SK-N-SH (cell line): ENCODE results near the gene RPIA. TPM values are rescaled to one million over a fixed set of nuclear protein-coding genes. Genes with fewer than 3 reads are reported as not detected.
A peak's percentile ranks its signal among the peaks of the same experiment; 100 is the strongest.

Source experiments
- CTCF ChIA-PET: fragments of 300-600, 350-600 bp; formaldehyde crosslinking; extraction: SDS; loops from one replicate; lab custom pipeline; 2021; lab: Yijun Ruan, JAX
- POLR2A ChIA-PET: fragments of 350-600 bp; sonication (Branson Sonifier 250); formaldehyde crosslinking; extraction: SDS; loops from one replicate; lab custom pipeline; 2020; ENCODE audit warnings: antibody characterized with exemption, inconsistent platforms; lab: Yijun Ruan, JAX
- DNase-seq: peaks from one replicate; pipeline ENCODE4 v3.0.0; 2012
- H2AFZ ChIP-seq: fragments of 200-600 bp; sonication (generic); 2 replicates; pipeline ENCODE4 v1.8.1; 2016; ENCODE audit warnings: antibody characterized with exemption, mild to moderate bottlenecking, low read depth
- H3F3A ChIP-seq: fragments of 200-600 bp; sonication (generic); replicated peaks from 2 replicates; pipeline ENCODE3; 2016; ENCODE audit warnings: antibody characterized with exemption, mild to moderate bottlenecking; ENCODE audit not compliant: insufficient read depth
- H3K27ac ChIP-seq, 2 experiments: fragments of 200-500 bp in 1 of 2; fragments of 200-600 bp in 1 of 2; sonication (Bioruptor generic) in 1 of 2; sonication (generic), shearing (Covaris generic) in 1 of 2; 2 replicates each; pipeline versions ENCODE4 v1.5.1 to v1.6.1; 2014 to 2016; ENCODE audit warnings: low read depth in 2 of 2, inconsistent platforms in 1 of 2, low read length in 1 of 2, mild to moderate bottlenecking in 1 of 2, mixed read lengths in 1 of 2
- H3K27me3 ChIP-seq: fragments of 200-600 bp; sonication (generic), shearing (Covaris generic); 2 replicates; pipeline ENCODE4 v1.6.1; 2016; ENCODE audit warnings: mixed run types; ENCODE audit not compliant: insufficient read depth
- H3K36me3 ChIP-seq, 2 experiments: fragments of 200-500 bp in 1 of 2; fragments of 200-600 bp in 1 of 2; sonication (Bioruptor generic) in 1 of 2; sonication (generic) in 1 of 2; replicated peaks in 1 of 2; 2 replicates each; pipeline versions ENCODE3 to v1.5.1; 2014 to 2016; ENCODE audit warnings: low read length in 1 of 2, mild to moderate bottlenecking in 1 of 2; ENCODE audit not compliant: insufficient read depth in 2 of 2, control insufficient read depth in 1 of 2
- H3K4me1 ChIP-seq, 2 experiments: fragments of 200-500 bp in 1 of 2; fragments of 200-600 bp in 1 of 2; sonication (Bioruptor generic) in 1 of 2; sonication (generic), shearing (Covaris generic) in 1 of 2; 2 replicates each; pipeline versions ENCODE4 v1.5.1 to v1.6.1; 2014 to 2016; ENCODE audit warnings: low read depth in 1 of 2, low read length in 1 of 2, mixed run types in 1 of 2; ENCODE audit not compliant: insufficient read depth in 2 of 2, control insufficient read depth in 1 of 2
- H3K4me2 ChIP-seq: fragments of 200-600 bp; sonication (generic), shearing (Covaris generic); 2 replicates; pipeline ENCODE4 v1.6.1; 2017; ENCODE audit warnings: mixed run types
- H3K4me3 ChIP-seq, 2 experiments: fragments of 200-500 bp in 1 of 2; fragments of 200-600 bp in 1 of 2; sonication (Bioruptor generic) in 1 of 2; sonication (generic), shearing (Covaris generic) in 1 of 2; 2 replicates each; pipeline versions ENCODE4 v1.5.1 to v1.8.1; 2014 to 2016; ENCODE audit warnings: low read depth in 2 of 2, inconsistent platforms in 1 of 2, low read length in 1 of 2, mild to moderate bottlenecking in 1 of 2, mixed read lengths in 1 of 2, moderate library complexity in 1 of 2
- H3K79me2 ChIP-seq: fragments of 200-600 bp; sonication (generic); 2 replicates; pipeline ENCODE4 v1.8.1; 2017; ENCODE audit warnings: mild to moderate bottlenecking; ENCODE audit not compliant: insufficient read depth
- H3K9ac ChIP-seq: fragments of 200-600 bp; sonication (generic); 2 replicates; pipeline ENCODE4 v1.6.1; 2017; ENCODE audit warnings: mixed run types
- H3K9me2 ChIP-seq: fragments of 200-600 bp; sonication (generic); 2 replicates; pipeline ENCODE4 v1.6.1; 2017; ENCODE audit warnings: mixed run types
- H3K9me3 ChIP-seq: fragments of 200-600 bp; sonication (generic); 2 replicates; pipeline ENCODE4 v1.6.1; 2017; ENCODE audit warnings: mixed run types, mild to moderate bottlenecking, moderate library complexity
- H4K20me1 ChIP-seq: fragments of 200-600 bp; sonication (generic); 2 replicates; pipeline ENCODE4 v1.6.1; 2017; ENCODE audit warnings: mild to moderate bottlenecking, mixed run types; ENCODE audit not compliant: insufficient read depth
- CHD2 ChIP-seq: fragments of 150-350 bp; IDR thresholded peaks from 2 replicates; pipeline ENCODE4 v1.6.1; 2018; ENCODE audit warnings: low read length; ENCODE audit not compliant: partially characterized antibody
- CTCF ChIP-seq: fragments of 200-600 bp; sonication (generic); IDR thresholded peaks from 2 replicates; pipeline ENCODE4 v1.6.1; 2017; ENCODE audit warnings: antibody characterized with exemption, mild to moderate bottlenecking, moderate library complexity
- ELF1 ChIP-seq: IDR thresholded peaks from 2 replicates; pipeline ENCODE4 v1.4.0; 2012
- EP300 ChIP-seq, 2 experiments: IDR thresholded peaks; 2 replicates each; pipeline versions ENCODE4 v1.4.0 to v1.6.1; 2012; ENCODE audit warnings: borderline replicate concordance in 1 of 2, low read depth in 1 of 2, low read length in 1 of 2
- EZH2phosphoT487 ChIP-seq: fragments of 200-600 bp; sonication (generic); IDR thresholded peaks from 2 replicates; pipeline ENCODE4 v1.6.1; 2017; ENCODE audit warnings: low read depth, mixed run types, mild to moderate bottlenecking, antibody characterized with exemption, moderate library complexity, borderline replicate concordance
- FOSL2 ChIP-seq: IDR thresholded peaks from 2 replicates; pipeline ENCODE4 v1.4.0; 2012; ENCODE audit warnings: low read depth, mild to moderate bottlenecking, moderate library complexity, borderline replicate concordance
- FOXM1 ChIP-seq: IDR thresholded peaks from 2 replicates; pipeline ENCODE4 v1.4.0; 2012; ENCODE audit warnings: low read depth, mild to moderate bottlenecking
- GABPA ChIP-seq: IDR thresholded peaks from 2 replicates; pipeline ENCODE4 v1.4.0; 2012; ENCODE audit warnings: low read depth, mild to moderate bottlenecking
- GATA2 ChIP-seq: sonication (generic); formaldehyde crosslinking; IDR thresholded peaks from 2 replicates; pipeline ENCODE4 v1.5.0; 2020; ENCODE audit warnings: mild to moderate bottlenecking, missing genetic modification reagents
- IRF3 ChIP-seq: fragments of 150-350 bp; IDR thresholded peaks from 2 replicates; pipeline ENCODE4 v1.6.1; 2016; ENCODE audit warnings: mild to moderate bottlenecking, low read depth, low read length
- MEF2A ChIP-seq: IDR thresholded peaks from 2 replicates; pipeline ENCODE4 v1.4.0; 2012; ENCODE audit warnings: low read depth, borderline replicate concordance
- MXI1 ChIP-seq: IDR thresholded peaks from 2 replicates; pipeline ENCODE4 v1.6.1; 2012; ENCODE audit warnings: mild to moderate bottlenecking, low read depth, low read length, improper control_type of control experiment
- NFIC ChIP-seq: IDR thresholded peaks from 2 replicates; pipeline ENCODE4 v1.4.0; 2012; ENCODE audit warnings: borderline replicate concordance
- RFX5 ChIP-seq: IDR thresholded peaks from 2 replicates; pipeline ENCODE4 v1.6.1; 2012; ENCODE audit warnings: mild to moderate bottlenecking, improper control_type of control experiment, low read length
- SIN3A ChIP-seq: IDR thresholded peaks from 2 replicates; pipeline ENCODE4 v1.6.1; 2012; ENCODE audit warnings: low read depth, mild to moderate bottlenecking, low read length, moderate library complexity, borderline replicate concordance
- TCF12 ChIP-seq: IDR thresholded peaks from 2 replicates; pipeline ENCODE4 v1.4.0; 2012
- TEAD4 ChIP-seq: IDR thresholded peaks from 2 replicates; pipeline ENCODE4 v1.4.0; 2012; ENCODE audit warnings: mild to moderate bottlenecking, borderline replicate concordance; ENCODE audit not compliant: insufficient read depth
- USF1 ChIP-seq: IDR thresholded peaks from 2 replicates; pipeline ENCODE4 v1.4.0; 2012; ENCODE audit warnings: low read depth, borderline replicate concordance
- USF2 ChIP-seq: fragments of 150-350 bp; IDR thresholded peaks from 2 replicates; pipeline ENCODE4 v1.6.1; 2017; ENCODE audit warnings: antibody characterized with exemption, low read length, low read depth, borderline replicate concordance
- WGBS: methylation state at CpG from one replicate; pipeline ENCODE4 v1.1.6; 2017; ENCODE audit warnings: low lambda C conversion rate; 5-methylcytosine and 5-hydroxymethylcytosine counted together
- polyA plus RNA-seq, 3 experiments: library from polyadenylated mRNA; depleted of rRNA; stranded (reverse); fragments of >200 nt; gene quantifications; 2 replicates each; pipeline ENCODE4 v1.2.3, GENCODE V29; 2012
- TF ChIP-seq, protein P1 (sequence below): IDR thresholded peaks from 2 replicates; pipeline ENCODE4 v1.4.0; 2012; ENCODE audit warnings: low read depth, borderline replicate concordance

The RPIA gene
- polyA plus RNA-seq (2012; rRNA removed): 16.0 and 17.4 TPM in 2 replicates
- polyA plus RNA-seq (2012; cell fraction: cytosol; rRNA removed): 19.5 and 20.8 TPM in 2 replicates
- polyA plus RNA-seq (2012; cell fraction: nucleus; rRNA removed): 6.3 and 7.3 TPM in 2 replicates

DNA sequence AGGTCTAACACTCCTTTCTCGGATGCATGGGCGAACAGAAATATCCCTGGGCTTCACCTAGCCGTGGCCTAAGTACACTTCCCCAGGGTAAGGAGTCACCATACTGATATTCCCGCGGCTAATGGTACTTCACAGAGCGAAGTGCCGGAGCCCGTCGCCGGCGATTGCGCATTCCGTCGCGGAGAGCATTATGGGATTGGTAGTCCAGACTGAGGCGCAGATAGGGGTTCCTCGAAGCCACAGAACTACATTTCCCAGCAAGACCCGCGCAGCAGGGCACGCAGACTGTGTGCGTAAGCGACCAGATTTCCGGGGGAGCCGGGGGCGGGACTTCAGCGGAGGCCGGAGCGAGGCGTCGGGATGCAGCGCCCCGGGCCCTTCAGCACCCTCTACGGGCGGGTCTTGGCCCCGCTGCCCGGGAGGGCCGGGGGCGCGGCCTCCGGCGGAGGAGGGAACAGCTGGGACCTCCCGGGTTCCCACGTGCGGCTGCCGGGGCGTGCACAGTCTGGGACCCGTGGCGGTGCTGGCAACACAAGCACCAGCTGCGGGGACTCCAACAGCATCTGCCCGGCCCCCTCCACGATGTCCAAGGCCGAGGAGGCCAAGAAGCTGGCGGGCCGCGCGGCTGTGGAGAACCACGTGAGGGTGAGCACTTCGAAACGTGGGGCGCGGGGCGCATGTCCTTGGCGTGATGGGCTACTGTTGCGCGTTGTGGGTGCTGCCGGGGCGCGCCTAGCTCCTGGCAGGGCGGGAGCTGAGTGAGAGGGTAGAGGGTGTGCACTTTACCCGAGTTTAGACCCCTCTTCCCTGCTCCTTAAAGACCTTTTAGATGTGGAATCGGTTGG lies at the start of gene RPIA:
Gene RPIA, plus strand, starts transcription at position 335 of the 845 bp plus-strand sequence. Its CDS starts 26 bp downstream, at position 361.
- CTCF ChIA-PET: interaction anchor here (0.6 to 2.5 kb wide), 11 partner anchors 9 to 102 kb away, joined by 3 to 14 read pairs (median 4); no protein-coding TSS in a partner anchor
- POLR2A ChIA-PET: no interaction called here
- Histone ChIP-seq H3K9me3 (no peaks in the 10 kb centered on the region), H3K4me1 (peaks cover 0 to 19% of the 10 kb centered on the region in 2 experiments; a peak in 2 of 4 replicates), H4K20me1 (no peaks in the 10 kb centered on the region), H3K27me3 (no peaks in the 10 kb centered on the region), H3K79me2 (peaks cover 52% of the 10 kb centered on the region), H3K9ac (peak within 1 kb of the TSS; percentile 67), H3K36me3 (no peaks in the 10 kb centered on the region), H3K27ac (peak within 1 kb of the TSS; percentile 56 to 81; a peak in 3 of 4 replicates), H3K4me3 (peak within 1 kb of the TSS; percentile 82 to 97), H2AFZ (peak within 1 kb of the TSS; percentile 94), H3F3A (no peaks in the 10 kb centered on the region), H3K9me2 (no peaks in the 10 kb centered on the region), H3K4me2 (peak within 1 kb of the TSS; percentile 92)
- under 1% methylated on average over 35 of the region's 71 CpGs for WGBS
- DNase-seq: peak; percentile 97
- TF ChIP-seq FOXM1: no peak
- TF ChIP-seq USF2: no peak
- TF ChIP-seq CHD2: peak; percentile 97
- no peak for TF ChIP-seq EZH2phosphoT487
- no peak for TF ChIP-seq FOSL2
- TF ChIP-seq, protein P1, sequence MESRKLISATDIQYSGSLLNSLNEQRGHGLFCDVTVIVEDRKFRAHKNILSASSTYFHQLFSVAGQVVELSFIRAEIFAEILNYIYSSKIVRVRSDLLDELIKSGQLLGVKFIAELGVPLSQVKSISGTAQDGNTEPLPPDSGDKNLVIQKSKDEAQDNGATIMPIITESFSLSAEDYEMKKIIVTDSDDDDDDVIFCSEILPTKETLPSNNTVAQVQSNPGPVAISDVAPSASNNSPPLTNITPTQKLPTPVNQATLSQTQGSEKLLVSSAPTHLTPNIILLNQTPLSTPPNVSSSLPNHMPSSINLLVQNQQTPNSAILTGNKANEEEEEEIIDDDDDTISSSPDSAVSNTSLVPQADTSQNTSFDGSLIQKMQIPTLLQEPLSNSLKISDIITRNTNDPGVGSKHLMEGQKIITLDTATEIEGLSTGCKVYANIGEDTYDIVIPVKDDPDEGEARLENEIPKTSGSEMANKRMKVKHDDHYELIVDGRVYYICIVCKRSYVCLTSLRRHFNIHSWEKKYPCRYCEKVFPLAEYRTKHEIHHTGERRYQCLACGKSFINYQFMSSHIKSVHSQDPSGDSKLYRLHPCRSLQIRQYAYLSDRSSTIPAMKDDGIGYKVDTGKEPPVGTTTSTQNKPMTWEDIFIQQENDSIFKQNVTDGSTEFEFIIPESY: peak; percentile 87
- TF ChIP-seq CTCF: peak; percentile 63
- peak; percentile 39; the same call in 1 of the 2 replicates for TF ChIP-seq TEAD4
- TF ChIP-seq IRF3: no peak
- TF ChIP-seq TCF12: no peak
- TF ChIP-seq RFX5: no peak
- peak; percentile 85 for TF ChIP-seq GABPA
- TF ChIP-seq NFIC: no peak
- no peak; a peak in 1 of 4 replicates for TF ChIP-seq EP300 (IDR thresholded peaks at IDR 0.05; ENCODE audit: borderline replicate concordance in 1 of 2, low read depth in 1 of 2, low read length in 1 of 2)
- TF ChIP-seq USF1: no peak; the same call in 1 of the 2 replicates
- peak; percentile 96 for TF ChIP-seq MXI1
- no peak for TF ChIP-seq GATA2
- TF ChIP-seq SIN3A: no peak; the same call in 1 of the 2 replicates
- peak; percentile 90 for TF ChIP-seq ELF1
- no peak for TF ChIP-seq MEF2A
